ENCODE results near the gene GIGYF2. TPM values are rescaled to one million over a fixed set of nuclear protein-coding genes. Genes with fewer than 3 reads are reported as not detected.

GIGYF2 gene
- total and polyA plus RNA-seq, 2 of the 4 experiments (the other 2 are of a cell fraction) = 14.7 to 66.0 TPM

DNA sequence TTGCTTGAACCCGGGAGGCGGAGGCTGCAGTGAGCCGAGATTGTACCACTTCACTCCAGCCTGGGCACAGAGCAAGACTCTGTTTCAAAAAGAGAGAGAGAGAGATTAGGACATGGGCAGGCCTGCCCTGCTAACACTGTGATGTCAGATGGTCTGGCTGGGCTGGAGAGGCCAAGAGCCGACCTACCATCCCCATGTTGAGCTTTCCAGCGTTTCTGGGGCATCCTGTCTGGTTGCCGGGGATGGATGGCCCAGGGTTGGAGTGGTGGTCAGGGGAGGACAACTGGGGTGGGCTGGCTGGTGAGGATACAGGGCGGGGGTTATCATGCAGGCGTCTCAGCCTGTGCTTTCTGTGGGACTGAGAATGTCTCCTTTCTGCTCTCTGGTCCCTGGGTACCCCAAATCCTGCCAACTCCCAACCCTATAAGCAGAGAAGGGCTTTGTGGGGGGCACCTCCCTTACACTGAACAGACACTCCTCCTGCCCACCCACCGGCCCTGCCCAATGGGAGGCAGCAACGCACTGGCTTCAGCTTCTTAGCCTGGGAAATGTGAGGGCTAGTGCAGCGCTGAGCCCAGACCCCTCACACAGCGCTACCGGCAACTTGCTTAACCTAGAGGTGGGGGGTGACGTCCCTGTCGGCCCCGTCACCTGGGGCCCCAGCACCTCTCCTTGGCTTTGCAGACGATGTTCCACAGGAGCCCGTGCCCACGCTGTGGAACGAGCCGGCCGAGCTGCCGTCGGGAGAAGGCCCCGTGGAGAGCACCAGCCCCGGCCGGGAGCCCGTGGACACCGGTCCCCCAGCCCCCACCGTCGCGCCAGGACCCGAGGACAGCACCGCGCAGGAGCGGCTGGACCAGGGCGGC is 178.4 kb downstream of the GIGYF2 start:
- H2AK5ac ChIP-seq (ENCODE audit: low read depth, low read length) = no peak overlapping the region
- no peak overlapping the region for H3K9ac ChIP-seq (ENCODE audit: low read depth, low read length)
- no peak overlapping the region for H4K91ac ChIP-seq (ENCODE audit: insufficient read depth, low read depth, low read length)
- no peak overlapping the region for H3K4me3 ChIP-seq (ENCODE audit: insufficient read depth, low read depth, low read length)
- no peaks in the 10 kb centered on the region; the same call in 1 of the 2 replicates for H4K20me1 ChIP-seq (ENCODE audit: insufficient read depth, low read length)
- CTCF ChIA-PET = no interaction called here
- H3K27ac ChIP-seq (ENCODE audit: insufficient read depth, low read length) = no peak overlapping the region
- intact Hi-C loops (cut with micrococcal nuclease) (no loop called here), in situ Hi-C loops (cut with MboI; ENCODE audit: low sequenced_read_pairs) (no loop called here), dilution Hi-C loops (cut with HindIII; ENCODE audit: low sequenced_read_pairs, unreplicated experiment) (no loop called here)
- DNase-seq = no peak
- H2AFZ ChIP-seq (replicated peaks; ENCODE audit: low read length, poor library complexity) = peak overlapping the region; percentile 61
- H3K14ac ChIP-seq (replicated peaks; ENCODE audit: low read depth, low read length) = no peak overlapping the region
- H2AK9ac ChIP-seq (replicated peaks; ENCODE audit: low read depth, low read length, poor library complexity) = no peak overlapping the region
- no peak overlapping the region for H2BK20ac ChIP-seq (ENCODE audit: low read depth, low read length)
- H3K4ac ChIP-seq (ENCODE audit: low read depth, low read length) = no peak overlapping the region
- no peaks in the 10 kb centered on the region for H3K9me1 ChIP-seq (ENCODE audit: insufficient read depth, low read length)
- H3K18ac ChIP-seq (ENCODE audit: low read depth, low read length) = no peak overlapping the region
- H3K9me3 ChIP-seq (ENCODE audit: control insufficient read depth, insufficient read depth, low read length) = no peaks in the 10 kb centered on the region
- no peaks in the 10 kb centered on the region for H3K36me3 ChIP-seq (ENCODE audit: control insufficient read depth, insufficient read depth, low read length)
- H3K23ac ChIP-seq (ENCODE audit: low read depth, low read length) = no peak overlapping the region
- no peaks in the 10 kb centered on the region for H3K79me1 ChIP-seq (ENCODE audit: low read depth in 1 of 2, low read length in 2 of 2)
- ATAC-seq (ENCODE audit: low read depth) = peak; percentile 53
- no TSS peak for BruUV-seq (replicated peaks)
- H3K27me3 ChIP-seq (ENCODE audit: control insufficient read depth, insufficient read depth, low read length) = peaks cover 18% of the 10 kb centered on the region
- H4K8ac ChIP-seq (ENCODE audit: low read depth in 2 of 2, low read length in 2 of 2) = no peak overlapping the region
- H2BK15ac ChIP-seq (ENCODE audit: low read depth, low read length) = no peak overlapping the region
- no peak overlapping the region for H2BK120ac ChIP-seq (ENCODE audit: low read depth, low read length)
- H4K5ac ChIP-seq (ENCODE audit: low read depth, low read length) = no peak overlapping the region
- POLR2A ChIA-PET (ENCODE audit: unreplicated experiment) = no interaction called here
- peaks cover 1% of the 10 kb centered on the region; the same call in 1 of the 2 replicates for H3K4me1 ChIP-seq (ENCODE audit: control insufficient read depth, insufficient read depth, low read length)
- no peak overlapping the region for H3K4me2 ChIP-seq (ENCODE audit: low read depth, low read length)
- no CpG with 5 or more reads among the region's 37 CpGs for WGBS, 2 experiments (ENCODE audit: extremely low coverage in 2 of 2, insufficient read length in 1 of 2)
- no peak overlapping the region for H2BK5ac ChIP-seq (ENCODE audit: low read depth, low read length, poor library complexity, severe bottlenecking)
- no peak overlapping the region for H3K56ac ChIP-seq (ENCODE audit: extremely low read depth, insufficient read depth, low read length)
- TF ChIP-seq RAD21 (IDR thresholded peaks at IDR 0.05; ENCODE audit: low read length) = no peak
- TF ChIP-seq SMC3 (IDR thresholded peaks at IDR 0.05; ENCODE audit: low read depth, low read length) = no peak
- TF ChIP-seq MAZ (IDR thresholded peaks at IDR 0.05; ENCODE audit: borderline replicate concordance, low read depth, low read length) = no peak
- no peak for TF ChIP-seq MXI1 (IDR thresholded peaks at IDR 0.05; ENCODE audit: borderline replicate concordance, low read depth, low read length)
- TF ChIP-seq RFX5 (IDR thresholded peaks at IDR 0.05; ENCODE audit: low read depth, low read length) = no peak
- no peak for TF ChIP-seq MAFK (IDR thresholded peaks at IDR 0.05; ENCODE audit: low read depth, low read length)
- TF ChIP-seq FOS (IDR thresholded peaks at IDR 0.05; ENCODE audit: low read depth, low read length) = no peak
- TF ChIP-seq CHD1 (IDR thresholded peaks at IDR 0.05; ENCODE audit: low read depth, low read length) = no peak
- no peak for TF ChIP-seq NFE2L2 (IDR thresholded peaks at IDR 0.05; ENCODE audit: low read depth, low read length)
- no peak for TF ChIP-seq RCOR1 (IDR thresholded peaks at IDR 0.05; ENCODE audit: insufficient replicate concordance, low read length)
- TF ChIP-seq, protein P1, sequence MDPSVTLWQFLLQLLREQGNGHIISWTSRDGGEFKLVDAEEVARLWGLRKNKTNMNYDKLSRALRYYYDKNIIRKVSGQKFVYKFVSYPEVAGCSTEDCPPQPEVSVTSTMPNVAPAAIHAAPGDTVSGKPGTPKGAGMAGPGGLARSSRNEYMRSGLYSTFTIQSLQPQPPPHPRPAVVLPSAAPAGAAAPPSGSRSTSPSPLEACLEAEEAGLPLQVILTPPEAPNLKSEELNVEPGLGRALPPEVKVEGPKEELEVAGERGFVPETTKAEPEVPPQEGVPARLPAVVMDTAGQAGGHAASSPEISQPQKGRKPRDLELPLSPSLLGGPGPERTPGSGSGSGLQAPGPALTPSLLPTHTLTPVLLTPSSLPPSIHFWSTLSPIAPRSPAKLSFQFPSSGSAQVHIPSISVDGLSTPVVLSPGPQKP (IDR thresholded peaks at IDR 0.05; ENCODE audit: borderline replicate concordance, low read depth, low read length) = no peak
- TF ChIP-seq, protein P2, sequence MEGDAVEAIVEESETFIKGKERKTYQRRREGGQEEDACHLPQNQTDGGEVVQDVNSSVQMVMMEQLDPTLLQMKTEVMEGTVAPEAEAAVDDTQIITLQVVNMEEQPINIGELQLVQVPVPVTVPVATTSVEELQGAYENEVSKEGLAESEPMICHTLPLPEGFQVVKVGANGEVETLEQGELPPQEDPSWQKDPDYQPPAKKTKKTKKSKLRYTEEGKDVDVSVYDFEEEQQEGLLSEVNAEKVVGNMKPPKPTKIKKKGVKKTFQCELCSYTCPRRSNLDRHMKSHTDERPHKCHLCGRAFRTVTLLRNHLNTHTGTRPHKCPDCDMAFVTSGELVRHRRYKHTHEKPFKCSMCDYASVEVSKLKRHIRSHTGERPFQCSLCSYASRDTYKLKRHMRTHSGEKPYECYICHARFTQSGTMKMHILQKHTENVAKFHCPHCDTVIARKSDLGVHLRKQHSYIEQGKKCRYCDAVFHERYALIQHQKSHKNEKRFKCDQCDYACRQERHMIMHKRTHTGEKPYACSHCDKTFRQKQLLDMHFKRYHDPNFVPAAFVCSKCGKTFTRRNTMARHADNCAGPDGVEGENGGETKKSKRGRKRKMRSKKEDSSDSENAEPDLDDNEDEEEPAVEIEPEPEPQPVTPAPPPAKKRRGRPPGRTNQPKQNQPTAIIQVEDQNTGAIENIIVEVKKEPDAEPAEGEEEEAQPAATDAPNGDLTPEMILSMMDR (conservative IDR thresholded peaks at IDR 0.05; ENCODE audit: low read depth, low read length) = no peak
- TF ChIP-seq, protein P3, sequence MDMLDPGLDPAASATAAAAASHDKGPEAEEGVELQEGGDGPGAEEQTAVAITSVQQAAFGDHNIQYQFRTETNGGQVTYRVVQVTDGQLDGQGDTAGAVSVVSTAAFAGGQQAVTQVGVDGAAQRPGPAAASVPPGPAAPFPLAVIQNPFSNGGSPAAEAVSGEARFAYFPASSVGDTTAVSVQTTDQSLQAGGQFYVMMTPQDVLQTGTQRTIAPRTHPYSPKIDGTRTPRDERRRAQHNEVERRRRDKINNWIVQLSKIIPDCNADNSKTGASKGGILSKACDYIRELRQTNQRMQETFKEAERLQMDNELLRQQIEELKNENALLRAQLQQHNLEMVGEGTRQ (IDR thresholded peaks at IDR 0.05; ENCODE audit: low read depth, low read length) = no peak
- no peak for TF ChIP-seq BHLHE40 (IDR thresholded peaks at IDR 0.05; ENCODE audit: low read depth, low read length)
- TF ChIP-seq CEBPB (IDR thresholded peaks at IDR 0.05; ENCODE audit: low read depth, low read length) = no peak

Data from IMR-90 (cell line).